SK-N-SH treated with all-trans-retinoic acid at 6 μM for 48 hours (cell line): Measurements from ENCODE around the gene PAQR9.

ENCODE experiments used
- ATAC-seq: fragments of 200-7000 bp; cut with Tn5 transposase; 3 replicates; pipeline ENCODE4 v1.9.1; 2020; ENCODE audit warnings: mild to moderate bottlenecking, moderate library complexity
- ARNTL ChIP-seq: fragments of 450-650 bp; formaldehyde crosslinking; IDR thresholded peaks from 2 replicates; pipeline ENCODE4 v1.5.0; 2020; ENCODE audit warnings: low read depth, mild to moderate bottlenecking, moderate library complexity, borderline replicate concordance
- CREB5 ChIP-seq: fragments of 250-450 bp; sonication (Bioruptor Pico); IDR thresholded peaks from 2 replicates; pipeline ENCODE4 v1.5.1; 2020; ENCODE audit warnings: low read depth, mild to moderate bottlenecking, moderate library complexity
- CSDC2 ChIP-seq: fragments of 250-450 bp; sonication (Bioruptor Pico); IDR thresholded peaks from 2 replicates; pipeline ENCODE4 v1.5.0; 2020; ENCODE audit warnings: mild to moderate bottlenecking, moderate library complexity
- CSRNP3 ChIP-seq: fragments of 250-450 bp; sonication (Bioruptor Pico); IDR thresholded peaks from 2 replicates; pipeline ENCODE4 v1.5.1; 2021; ENCODE audit warnings: mild to moderate bottlenecking, moderate library complexity
- ESRRG ChIP-seq: fragments of 250-450 bp; sonication (Bioruptor Pico); IDR thresholded peaks from 2 replicates; pipeline ENCODE4 v1.6.1; 2021; ENCODE audit warnings: mild to moderate bottlenecking
- OSR1 ChIP-seq: fragments of 250-450 bp; sonication (Bioruptor Pico); IDR thresholded peaks from 2 replicates; pipeline ENCODE4 v1.8.0; 2022; ENCODE audit warnings: moderate library complexity, mild to moderate bottlenecking, inconsistent platforms
- PATZ1 ChIP-seq: fragments of 250-450 bp; sonication (Bioruptor Pico); IDR thresholded peaks from 2 replicates; pipeline ENCODE4 v1.8.0; 2020; ENCODE audit warnings: mild to moderate bottlenecking, moderate library complexity, borderline replicate concordance
- POU6F1 ChIP-seq: fragments of 250-450 bp; sonication (Bioruptor Pico); IDR thresholded peaks from 2 replicates; pipeline ENCODE4 v1.8.0; 2021; ENCODE audit warnings: low read depth, mild to moderate bottlenecking, moderate library complexity, borderline replicate concordance
- PPARA ChIP-seq: fragments of 250-450 bp; sonication (Bioruptor Pico); IDR thresholded peaks from 2 replicates; pipeline ENCODE4 v1.5.0; 2020; ENCODE audit warnings: mild to moderate bottlenecking, borderline replicate concordance
- SNAI2 ChIP-seq: fragments of 250-450 bp; sonication (Bioruptor Pico); IDR thresholded peaks from 2 replicates; pipeline ENCODE4 v1.5.0; 2020; ENCODE audit warnings: mild to moderate bottlenecking, moderate library complexity
- TCF4 ChIP-seq: fragments of 250-450 bp; sonication (Bioruptor Pico); IDR thresholded peaks from 2 replicates; pipeline ENCODE4 v1.8.0; 2021; ENCODE audit warnings: mild to moderate bottlenecking, moderate library complexity, borderline replicate concordance
- TOX ChIP-seq: fragments of 250-450 bp; sonication (Bioruptor Pico); IDR thresholded peaks from 2 replicates; pipeline ENCODE4 v1.8.0; 2021; ENCODE audit warnings: mild to moderate bottlenecking, moderate library complexity, borderline replicate concordance
- ZC3H10 ChIP-seq: fragments of 250-450 bp; sonication (Bioruptor Pico); IDR thresholded peaks from 2 replicates; pipeline ENCODE4 v1.5.1; 2021; ENCODE audit warnings: mild to moderate bottlenecking, moderate library complexity
- ZFP30 ChIP-seq: fragments of 450-650 bp; formaldehyde crosslinking; IDR thresholded peaks from 2 replicates; pipeline ENCODE4 v1.5.0; 2022; ENCODE audit warnings: mild to moderate bottlenecking, moderate library complexity
- ZNF565 ChIP-seq: fragments of 450-650 bp; formaldehyde crosslinking; conservative IDR thresholded peaks from 2 replicates; pipeline ENCODE4 v1.5.0; 2020; ENCODE audit warnings: low read depth, mild to moderate bottlenecking, moderate library complexity
- ZNF70 ChIP-seq: fragments of 450-650 bp; formaldehyde crosslinking; IDR thresholded peaks from 2 replicates; pipeline ENCODE4 v1.5.0; 2020; ENCODE audit warnings: mild to moderate bottlenecking, moderate library complexity
- ZNF8 ChIP-seq: fragments of 450-650 bp; formaldehyde crosslinking; IDR thresholded peaks from 2 replicates; pipeline ENCODE4 v1.5.0; 2020; ENCODE audit warnings: mild to moderate bottlenecking, moderate library complexity

The PAQR9 gene

GRCh38 chr3:142945023-142945422, 18.5 kb downstream of the PAQR9 start:
- ATAC-seq, result no peak
- TF ChIP-seq PATZ1 (CRISPR knock-in tag) (no peak), ZC3H10 (no peak)

GRCh38 chr3:142944342-142944741, 19.1 kb downstream of the PAQR9 start:
- ATAC-seq, result no peak
- TF ChIP-seq CREB5 (CRISPR knock-in tag), result no peak
- TF ChIP-seq ZC3H10, result no peak
- no peak for TF ChIP-seq ZNF8 (CRISPR knock-in tag)
- no peak for TF ChIP-seq TOX
- TF ChIP-seq CSDC2 (CRISPR knock-in tag), result no peak
- no peak for TF ChIP-seq OSR1 (CRISPR knock-in tag)
- no peak for TF ChIP-seq ZFP30 (CRISPR knock-in tag)
- no peak for TF ChIP-seq ARNTL (CRISPR knock-in tag)
- TF ChIP-seq ZNF565 (CRISPR knock-in tag), result no peak

- ATAC-seq, result no peak
- TF ChIP-seq ZFP30 (CRISPR knock-in tag) (no peak), ESRRG (CRISPR knock-in tag) (no peak), SNAI2 (CRISPR knock-in tag) (no peak), ZNF70 (no peak), CSRNP3 (CRISPR knock-in tag) (no peak), PPARA (CRISPR knock-in tag) (no peak), ZNF565 (CRISPR knock-in tag) (no peak), TCF4 (CRISPR knock-in tag) (no peak), PATZ1 (CRISPR knock-in tag) (no peak)
- TF ChIP-seq, all 23 proteins: peak for 0
These were observed 19.6 kb downstream of the PAQR9 start for GRCh38 chr3:142943870-142944269.

GRCh38 chr3:142943349-142943748, 20.1 kb downstream of the PAQR9 start:
- no peak for TF ChIP-seq POU6F1 (CRISPR knock-in tag)
- no peak for TF ChIP-seq ZNF70
- TF ChIP-seq CSRNP3 (CRISPR knock-in tag), result no peak
- no peak for ATAC-seq
